ENCODE data around the gene MIA. TPM values are rescaled to one million over a fixed set of nuclear protein-coding genes. Genes with fewer than 3 reads are reported as not detected.

Gene MIA
- total RNA-seq, 1 donor from 2014 or later: 2.4 TPM

GRCh38 chr19:40745402-40745780, 29.9 kb upstream of the MIA start:
- DNase-seq (ENCODE audit: low spot score): no peak
- H3K36me3 Mint-ChIP-seq (ENCODE audit: low read depth): no peaks in the 10 kb centered on the region
- H3K4me3 Mint-ChIP-seq (ENCODE audit: unreplicated experiment): peak overlapping the region; percentile 42

GRCh38 chr19:40747536-40747935, 27.8 kb upstream of the MIA start:
- H3K9me3 Mint-ChIP-seq (ENCODE audit: low read depth): no peaks in the 10 kb centered on the region
- no peak for DNase-seq (ENCODE audit: low spot score)
- H3K27me3 Mint-ChIP-seq (ENCODE audit: low read depth): no peaks in the 10 kb centered on the region
- peaks cover under 1% of the 10 kb centered on the region for H3K36me3 Mint-ChIP-seq (ENCODE audit: low read depth)
- peaks cover 49% of the 10 kb centered on the region for H3K4me1 Mint-ChIP-seq (ENCODE audit: low read depth)
- no peak overlapping the region for H3K27ac Mint-ChIP-seq (ENCODE audit: unreplicated experiment)
- no peak for TF ChIP-seq CTCF (IDR thresholded peaks at IDR 0.05)
- no peak overlapping the region for H3K4me3 Mint-ChIP-seq (ENCODE audit: unreplicated experiment)

More at GRCh38 chr19:40745402-40745780, 29.9 kb upstream of the MIA start:
- peak overlapping the region; percentile 96 for H3K27ac Mint-ChIP-seq (ENCODE audit: unreplicated experiment)
- TF ChIP-seq CTCF (IDR thresholded peaks at IDR 0.05): no peak
- H3K27me3 Mint-ChIP-seq (ENCODE audit: low read depth): no peaks in the 10 kb centered on the region
- H3K4me1 Mint-ChIP-seq (ENCODE audit: low read depth): peaks cover 39% of the 10 kb centered on the region
- no peaks in the 10 kb centered on the region for H3K9me3 Mint-ChIP-seq (ENCODE audit: low read depth)

GRCh38 chr19:40750058-40750873, 25.1 kb upstream of the MIA start, which contains the start of gene ACTMAP:
Gene ACTMAP, minus strand, starts transcription at chr19:40750477. Its CDS starts 674 bp downstream, at chr19:40749803.
- Mint-ChIP-seq H3K27ac (ENCODE audit: unreplicated experiment) (peak within 1 kb of the TSS; percentile 99), H3K27me3 (ENCODE audit: low read depth) (no peaks in the 10 kb centered on the region), H3K9me3 (ENCODE audit: low read depth) (no peaks in the 10 kb centered on the region), H3K36me3 (ENCODE audit: low read depth) (peaks cover 3% of the 10 kb centered on the region), H3K4me3 (ENCODE audit: unreplicated experiment) (peak within 1 kb of the TSS; percentile 94), H3K4me1 (ENCODE audit: low read depth) (peaks cover 55% of the 10 kb centered on the region)
- no peak for TF ChIP-seq CTCF (IDR thresholded peaks at IDR 0.05)
- peak; percentile 99 for DNase-seq (ENCODE audit: low spot score)

- Mint-ChIP-seq H3K4me3 (ENCODE audit: unreplicated experiment) (peak within 1 kb of the TSS; percentile 94), H3K27ac (ENCODE audit: unreplicated experiment) (peak within 1 kb of the TSS; percentile 99), H3K36me3 (ENCODE audit: low read depth) (peaks cover 5% of the 10 kb centered on the region), H3K27me3 (ENCODE audit: low read depth) (no peaks in the 10 kb centered on the region), H3K9me3 (ENCODE audit: low read depth) (no peaks in the 10 kb centered on the region), H3K4me1 (ENCODE audit: low read depth) (peaks cover 53% of the 10 kb centered on the region)
- peak; percentile 98 for DNase-seq (ENCODE audit: low spot score)
- TF ChIP-seq CTCF (IDR thresholded peaks at IDR 0.05): no peak
Observed at GRCh38 chr19:40750874-40751537, 24.3 kb upstream of the MIA start, which contains the start of gene SNRPA. Gene SNRPA, plus strand, starts transcription at chr19:40751203. Its CDS starts 206 bp downstream, at chr19:40751409.

GRCh38 chr19:40752257-40752781, 23.0 kb upstream of the MIA start:
- Mint-ChIP-seq H3K4me1 (ENCODE audit: low read depth) (peaks cover 53% of the 10 kb centered on the region), H3K4me3 (ENCODE audit: unreplicated experiment) (peak overlapping the region; percentile 94), H3K27ac (ENCODE audit: unreplicated experiment) (peak overlapping the region; percentile 99), H3K36me3 (ENCODE audit: low read depth) (peaks cover 8% of the 10 kb centered on the region), H3K27me3 (ENCODE audit: low read depth) (no peaks in the 10 kb centered on the region), H3K9me3 (ENCODE audit: low read depth) (no peaks in the 10 kb centered on the region)
- no peak for TF ChIP-seq CTCF (IDR thresholded peaks at IDR 0.05)
- no peak for DNase-seq (ENCODE audit: low spot score)

Measured in chondrocyte (in vitro differentiated cells).